Stimulated activated CD4-positive, alpha-beta T cell treated with anti-CD3 and anti-CD28 coated beads, Interleukin-1b, Interleukin-23, amount 100 ng/mL, for 1 hour (primary cell): ENCODE measurements around the gene NDUFA11.
"Not testable (repeated sequence)": the region's sequence is repeated elsewhere in the genome, so short reads cannot be mapped to it uniquely, and the experiment has no call there.

Experiments used
- DNase-seq, 2 donors: peaks; one replicate each; pipeline ENCODE4 v3.0.0-alpha.2; 2020; ENCODE audit warnings: low read depth in 2 of 2

The NDUFA11 gene

DNA sequence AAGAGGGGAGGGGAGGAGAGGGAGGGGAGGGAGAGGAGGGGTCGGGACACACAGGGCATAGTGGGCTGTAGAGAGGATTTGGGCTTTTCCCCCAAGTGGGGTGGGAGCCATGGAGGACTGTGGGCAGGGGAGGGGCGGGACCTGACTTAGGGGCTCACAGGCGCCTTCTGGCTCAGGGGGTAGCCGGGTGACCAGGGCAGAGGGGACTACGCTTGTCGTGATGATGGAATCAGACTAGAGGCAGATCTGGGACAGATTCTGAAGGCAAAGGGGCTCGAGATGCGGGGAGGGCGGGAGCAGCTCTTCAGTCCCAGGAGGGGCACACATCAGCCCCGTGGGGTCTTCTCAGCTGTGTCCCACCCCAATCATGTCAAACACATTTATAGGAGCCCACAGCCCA, 13.5 kb downstream of the NDUFA11 start:
- no peak for DNase-seq

DNA sequence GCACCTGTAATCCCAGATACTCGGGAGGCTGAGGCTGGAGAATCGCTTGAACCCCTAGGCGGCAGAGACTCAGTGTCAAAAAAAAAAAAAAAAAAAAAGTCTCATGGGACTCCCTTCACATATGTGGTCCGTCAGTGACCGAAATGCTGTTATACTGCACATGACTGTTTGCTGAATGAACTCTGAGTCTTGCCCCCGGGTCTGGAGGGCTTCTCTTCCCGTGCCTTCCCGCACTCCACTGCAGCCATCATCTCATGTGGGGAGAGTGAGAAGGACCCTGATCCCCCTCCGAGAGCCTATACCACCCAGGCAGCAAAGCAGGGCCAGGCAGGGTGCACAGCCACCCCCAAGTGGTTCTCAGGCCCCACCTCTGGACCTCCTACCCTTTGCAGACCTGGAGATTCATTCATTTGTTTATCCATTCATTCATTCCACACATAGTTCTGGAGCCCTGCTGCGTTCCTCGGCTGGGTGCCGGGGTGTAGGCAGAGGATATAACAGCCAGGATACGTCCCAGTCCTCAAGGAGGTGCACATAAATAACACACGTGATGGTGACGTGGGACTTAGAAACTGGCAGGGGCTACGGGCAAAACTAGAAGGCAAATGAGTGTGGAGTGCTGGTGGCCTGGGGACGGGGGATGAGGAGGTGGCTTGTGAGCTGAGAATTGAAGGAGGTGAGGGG, 14.2 kb downstream of the NDUFA11 start:
- no peak for DNase-seq

GRCh38 chr19:5884065-5884811, 19.4 kb downstream of the NDUFA11 start:
- not testable (repeated sequence) for DNase-seq

GRCh38 chr19:5883157-5883873, 20.3 kb downstream of the NDUFA11 start:
- DNase-seq = not testable (repeated sequence)

GRCh38 chr19:5882421-5882968, 21.1 kb downstream of the NDUFA11 start:
- DNase-seq = no peak

DNA sequence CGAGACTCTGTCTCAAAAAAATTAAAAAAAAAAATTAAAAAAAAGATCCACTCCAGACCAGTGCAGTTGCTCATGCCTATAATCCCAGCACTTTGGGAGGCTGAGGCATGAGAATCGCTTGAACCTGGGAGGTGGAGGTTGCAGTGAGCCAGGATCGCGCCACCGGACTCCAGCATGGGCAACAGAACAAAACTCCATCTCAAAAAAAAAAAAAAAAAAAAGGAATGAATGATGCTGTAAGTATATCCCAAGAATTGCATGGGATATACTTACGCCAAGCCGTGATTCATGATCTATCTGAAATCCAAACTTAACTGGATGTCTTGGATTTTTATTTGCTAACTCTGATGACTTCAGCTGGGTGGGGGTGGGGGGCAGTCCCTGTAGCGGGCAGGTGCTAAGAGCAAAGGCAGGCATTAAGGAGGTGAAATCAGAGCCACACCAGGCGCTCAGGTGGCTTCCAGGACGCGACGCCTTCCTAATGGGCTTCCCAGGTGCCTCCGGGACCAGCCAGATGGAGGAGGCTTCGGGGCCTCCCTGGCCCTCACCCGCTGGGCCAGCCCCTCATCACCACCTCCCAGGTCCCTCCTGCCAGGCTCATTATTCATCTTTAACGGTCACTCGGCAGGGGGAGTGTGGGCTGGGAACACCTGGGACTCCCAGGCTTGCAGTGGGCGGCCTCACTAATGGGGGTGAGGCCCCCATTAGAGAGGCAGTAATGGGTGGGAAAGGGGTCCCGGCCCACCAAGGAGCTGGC, 21.9 kb downstream of the NDUFA11 start:
- no peak for DNase-seq

- no peak for DNase-seq
Measured at GRCh38 chr19:5880604-5881078, 22.9 kb downstream of the NDUFA11 start.

DNA sequence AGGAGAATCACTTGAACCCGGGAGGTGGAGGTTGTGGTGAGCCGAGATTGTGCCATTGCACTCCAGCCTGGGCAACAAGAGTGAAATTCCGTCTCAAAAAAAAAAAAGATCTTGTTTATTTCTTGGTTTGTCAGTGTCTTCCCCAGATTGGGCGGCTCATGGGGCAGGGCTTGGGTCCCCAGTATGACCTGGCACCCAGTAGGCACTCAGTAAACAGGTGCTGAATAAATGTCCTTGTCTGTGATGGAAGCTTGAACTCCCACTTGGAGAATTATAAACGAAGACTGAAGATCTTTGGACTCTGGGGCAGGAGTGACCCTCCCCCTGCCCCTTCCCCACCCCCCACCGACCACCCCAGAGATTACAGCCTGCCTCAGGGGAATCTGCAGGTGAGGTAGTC, 23.4 kb downstream of the NDUFA11 start:
- no peak for DNase-seq

DNA sequence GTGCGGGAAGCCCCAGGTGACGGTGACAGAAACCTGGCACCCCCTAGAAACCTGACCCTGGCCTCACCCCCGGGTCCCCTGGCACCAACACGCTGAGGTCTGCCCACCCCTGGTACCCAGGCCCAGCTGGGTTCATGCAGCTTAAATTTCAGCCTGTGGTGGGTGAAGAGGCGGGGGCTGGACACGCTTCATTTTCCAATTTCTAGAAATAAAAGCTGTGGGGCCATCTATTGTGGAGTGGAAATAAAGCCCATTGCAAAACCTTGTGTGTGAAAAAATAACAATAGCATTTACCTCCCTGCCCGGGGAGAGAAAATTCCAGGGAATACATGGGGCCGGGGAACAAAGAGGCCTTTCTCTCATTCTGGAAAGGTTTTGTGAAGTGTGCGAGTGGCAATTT, 25.7 kb downstream of the NDUFA11 start:
- DNase-seq = no peak

- DNase-seq = no peak
Measured at GRCh38 chr19:5877427-5877826, 26.2 kb downstream of the NDUFA11 start.

DNA sequence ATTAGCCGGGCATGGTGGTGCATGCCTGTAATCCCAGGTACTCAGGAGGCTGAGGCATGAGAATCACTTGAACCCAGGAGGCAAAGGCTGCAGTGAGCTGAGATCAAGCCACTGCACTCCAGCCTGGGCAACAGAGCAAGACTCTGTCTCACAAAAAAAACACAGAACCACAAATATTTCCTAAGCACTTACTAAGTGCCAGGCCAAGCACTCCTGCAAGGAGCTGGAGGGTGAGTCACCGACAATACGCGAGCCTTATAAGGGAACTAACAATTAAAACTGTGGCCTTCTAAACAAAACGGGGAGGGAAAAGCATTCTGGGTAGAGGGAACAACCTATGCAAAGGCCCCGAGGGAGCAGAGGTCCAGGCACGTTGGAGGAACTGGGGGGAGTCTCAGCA, 29.1 kb downstream of the NDUFA11 start:
- DNase-seq = not testable (repeated sequence)

DNA sequence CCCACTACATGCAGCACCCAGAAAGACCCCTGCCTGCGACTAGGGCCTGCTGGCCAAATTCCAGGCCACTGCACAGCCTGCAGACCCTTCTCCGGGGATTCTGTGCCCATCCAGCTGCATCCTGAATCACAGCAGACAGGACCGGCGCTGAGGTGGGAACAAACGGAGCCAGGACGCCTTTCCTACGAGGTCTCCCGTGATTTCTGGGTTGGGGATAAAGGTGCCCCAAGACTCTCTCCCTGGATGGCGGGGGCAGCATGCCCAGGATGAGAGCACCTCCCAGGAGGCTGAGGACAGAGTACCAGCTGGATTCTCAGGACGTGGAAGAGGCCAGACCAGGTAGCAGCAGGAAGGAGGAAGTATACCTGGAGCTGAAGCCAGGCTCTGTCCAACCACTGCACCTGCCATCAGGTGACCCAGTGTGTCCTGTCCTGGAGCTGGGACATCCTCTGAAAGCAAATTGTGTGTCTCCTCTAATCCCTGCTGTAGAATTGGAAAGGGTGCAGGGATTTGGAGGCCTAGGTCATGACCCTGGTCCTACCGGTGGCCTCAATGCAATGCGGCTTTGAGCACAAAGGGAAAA, 29.9 kb downstream of the NDUFA11 start:
- DNase-seq = no peak

DNA sequence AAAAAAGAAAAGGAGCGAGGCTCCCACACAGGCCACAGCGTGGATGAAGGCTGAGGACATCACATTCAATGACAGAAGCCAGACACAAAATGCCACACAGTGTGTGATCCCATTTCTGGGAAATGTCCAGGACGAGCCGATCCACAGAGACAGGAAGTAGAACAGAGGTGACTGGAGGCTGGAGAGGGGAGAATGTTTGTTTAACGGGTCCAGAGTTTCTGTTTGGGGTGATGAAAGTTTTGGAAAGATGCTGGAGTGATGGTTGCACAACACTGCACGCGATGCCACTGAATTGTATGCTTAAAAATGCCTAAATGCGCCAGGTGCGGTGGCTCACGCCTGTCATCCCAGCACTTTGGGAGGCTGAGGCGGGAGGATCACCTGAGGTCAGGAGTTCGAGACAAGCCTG, 32.6 kb downstream of the NDUFA11 start:
- DNase-seq = no peak

GRCh38 chr19:5867201-5868136, 36.1 kb downstream of the NDUFA11 start:
- DNase-seq = no peak

DNA sequence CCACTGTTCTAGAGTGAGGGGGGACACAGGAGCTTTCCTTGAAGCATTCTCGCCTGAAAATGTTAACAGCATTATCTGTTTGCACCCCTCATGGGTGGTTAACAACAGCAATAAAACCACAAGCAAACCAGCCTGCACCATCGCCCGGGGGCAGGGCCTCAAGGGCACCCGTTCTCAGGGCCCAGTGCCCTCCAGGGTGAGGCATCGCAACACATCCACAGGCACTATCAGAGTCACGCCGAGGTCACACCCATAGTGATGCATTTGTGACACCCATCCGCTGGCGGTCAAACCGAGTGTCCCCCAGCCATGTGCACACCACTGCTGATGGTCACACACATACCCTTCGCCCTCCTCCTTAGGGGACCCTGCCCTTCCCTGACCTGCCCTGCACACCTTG, 37.8 kb downstream of the NDUFA11 start:
- no peak for DNase-seq

DNA sequence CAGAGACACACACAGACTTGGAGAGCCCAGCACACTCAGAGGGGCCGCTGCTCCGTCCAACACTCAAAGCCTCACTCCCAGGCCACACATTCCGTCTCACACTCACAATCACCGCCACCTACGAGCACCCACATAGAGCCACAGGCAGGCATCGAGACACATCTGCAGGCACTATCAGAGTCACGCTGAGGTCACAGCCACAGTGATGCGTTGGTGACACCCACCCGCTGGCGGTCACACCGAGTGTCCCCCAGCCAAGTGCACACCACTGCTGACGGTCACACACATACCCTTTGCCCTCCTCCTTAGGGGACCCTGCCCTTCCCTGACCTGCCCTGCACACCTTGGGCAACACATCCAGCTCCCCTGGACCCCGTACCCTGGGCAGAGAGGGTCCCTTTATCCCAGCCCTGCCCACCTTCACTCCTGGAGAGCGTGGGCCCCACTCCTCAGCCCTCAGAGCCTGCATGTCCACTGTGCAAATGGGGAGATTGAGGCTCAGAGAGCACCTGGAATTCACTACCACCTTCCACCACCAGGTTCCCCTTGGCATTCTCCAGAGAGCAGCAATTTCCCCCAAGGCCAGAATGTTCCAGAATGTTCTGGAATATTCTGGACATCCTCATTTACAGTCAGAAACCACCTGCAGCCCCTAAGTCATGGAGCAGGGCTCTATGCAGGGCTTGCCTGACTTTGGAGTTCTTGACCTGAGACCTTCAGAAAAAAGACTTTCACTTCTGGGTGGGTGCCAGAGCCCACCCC, 38.7 kb downstream of the NDUFA11 start:
- no peak for DNase-seq

DNA sequence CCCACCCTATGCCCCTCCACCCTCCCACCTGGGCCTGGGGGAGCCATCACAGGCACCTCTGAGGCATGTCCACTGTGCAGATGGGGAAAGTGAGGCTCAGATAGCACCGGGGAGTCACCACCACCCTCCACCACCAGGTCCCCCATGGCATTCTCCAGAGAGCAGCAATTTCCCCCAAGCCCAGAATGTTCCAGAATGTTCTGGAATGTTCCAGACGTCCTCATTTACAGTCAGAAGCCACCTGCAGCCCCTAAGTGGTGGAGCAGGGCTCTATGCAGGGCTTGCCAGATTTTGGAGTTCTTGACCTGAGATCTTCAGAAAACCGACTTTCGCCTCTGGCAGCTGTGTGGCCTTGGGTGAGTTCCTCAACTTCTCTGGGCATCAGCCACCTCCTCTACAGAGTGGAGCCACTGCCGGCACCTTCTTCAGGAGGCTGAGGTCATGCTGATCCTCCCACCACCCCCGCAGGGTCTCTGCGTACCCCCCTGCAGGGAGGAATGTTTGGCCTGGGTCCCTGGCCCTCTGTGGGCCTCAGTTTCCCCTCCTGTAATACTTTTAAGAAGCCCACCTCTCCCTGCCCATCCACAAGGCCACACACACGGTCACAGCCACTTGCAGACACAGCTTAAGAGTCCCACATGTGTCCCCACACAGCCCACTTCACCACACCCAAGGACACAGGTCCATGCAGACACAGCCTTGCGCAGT, 39.4 kb downstream of the NDUFA11 start:
- DNase-seq = no peak

- DNase-seq = no peak
Measured at GRCh38 chr19:5863030-5863665, 40.4 kb downstream of the NDUFA11 start.
